Measurements from ENCODE around the gene OLR1.

GRCh38 chr12:10153271-10154144 lies 18.4 kb downstream of the OLR1 start:
- TF ChIP-seq CTBP1 (IDR thresholded peaks at IDR 0.05; ENCODE audit: borderline replicate concordance) (no peak), PKNOX1 (IDR thresholded peaks at IDR 0.05) (no peak), FOXM1 (IDR thresholded peaks at IDR 0.05; ENCODE audit: borderline replicate concordance) (no peak), FOXK2 (IDR thresholded peaks at IDR 0.05) (no peak), HDGF (IDR thresholded peaks at IDR 0.05; ENCODE audit: borderline replicate concordance) (no peak), FOXA1 (IDR thresholded peaks at IDR 0.05) (no peak), ZNF384 (IDR thresholded peaks at IDR 0.05) (no peak), NFRKB (IDR thresholded peaks at IDR 0.05) (no peak), LEF1 (IDR thresholded peaks at IDR 0.05; ENCODE audit: borderline replicate concordance) (no peak), ARNT (IDR thresholded peaks at IDR 0.05) (no peak), SUZ12 (IDR thresholded peaks at IDR 0.05) (no peak), BHLHE40 (IDR thresholded peaks at IDR 0.05; ENCODE audit: borderline replicate concordance) (no peak), TARDBP (IDR thresholded peaks at IDR 0.05) (no peak), SP1 (IDR thresholded peaks at IDR 0.05) (no peak)

Data from HEK293T (cell line).